Thymus (tissue), 14 donors: Measurements from ENCODE around the gene LEMD1. TPM values are rescaled to one million over a fixed set of nuclear protein-coding genes. Genes with fewer than 3 reads are reported as not detected.

Experiments used
- DNase-seq, 9 donors: peaks; one replicate each; pipeline ENCODE4 v3.0.0-alpha.2; 2013; ENCODE audit warnings: low spot score in 9 of 9, low read depth in 6 of 9, missing footprints in 1 of 9
- H3K27ac ChIP-seq, 2 donors: one replicate each; pipeline ENCODE4 v1.5.1; 2013; ENCODE audit warnings: control low read depth in 1 of 2, low read depth in 1 of 2, low read length in 1 of 2, mild to moderate bottlenecking in 1 of 2, moderate library complexity in 1 of 2
- H3K27me3 ChIP-seq, 2 donors: one replicate each; pipeline ENCODE4 v1.5.1; 2013; ENCODE audit warnings: low read length in 1 of 2; ENCODE audit not compliant: control insufficient read depth in 2 of 2, insufficient read depth in 1 of 2
- H3K36me3 ChIP-seq, 2 donors: one replicate each; pipeline ENCODE4 v1.5.1; 2013; ENCODE audit warnings: low read length in 1 of 2, mild to moderate bottlenecking in 1 of 2, moderate library complexity in 1 of 2; ENCODE audit not compliant: control insufficient read depth in 2 of 2, insufficient read depth in 2 of 2
- H3K4me1 ChIP-seq, 2 donors: one replicate each; pipeline ENCODE4 v1.5.1; 2013; ENCODE audit warnings: low read length in 2 of 2; ENCODE audit not compliant: control insufficient read depth in 2 of 2, insufficient read depth in 2 of 2
- H3K4me3 ChIP-seq, 2 donors: one replicate each; pipeline ENCODE4 v1.5.1; 2013; ENCODE audit warnings: low read length in 2 of 2, control low read depth in 1 of 2, mild to moderate bottlenecking in 1 of 2
- H3K9me3 ChIP-seq, 2 donors: one replicate each; pipeline ENCODE4 v1.5.1; 2013; ENCODE audit warnings: low read length in 1 of 2, mild to moderate bottlenecking in 1 of 2; ENCODE audit not compliant: control insufficient read depth in 2 of 2, insufficient read depth in 1 of 2
- WGBS: extraction: QIAGEN DNeasy Blood & Tissue Kit; methylation state at CpG from one replicate; pipeline ENCODE4 v1.1.7; 2013; 5-methylcytosine and 5-hydroxymethylcytosine counted together
- long read RNA-seq, 10 donors: transcript quantifications; one replicate each; lab custom pipeline, GENCODE V29; 2026
- polyA plus RNA-seq: library from polyadenylated mRNA; stranded (reverse); fragments of 200-250 nt; gene quantifications from one replicate; pipeline ENCODE4 v1.2.3, GENCODE V29; 2013
- total RNA-seq: library from RNA; stranded (reverse); fragments of 120-200 nt; gene quantifications from one replicate; pipeline ENCODE4 v1.2.4, GENCODE V29; 2013
- donor health status: healthy.

LEMD1 gene, protein sequence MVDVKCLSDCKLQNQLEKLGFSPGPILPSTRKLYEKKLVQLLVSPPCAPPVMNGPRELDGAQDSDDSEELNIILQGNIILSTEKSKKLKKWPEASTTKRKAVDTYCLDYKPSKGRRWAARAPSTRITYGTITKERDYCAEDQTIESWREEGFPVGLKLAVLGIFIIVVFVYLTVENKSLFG
- total RNA-seq = 0.24 TPM
- polyA plus RNA-seq = 0.66 TPM
- long read RNA-seq, donor 1 = 0 reads
- long read RNA-seq, donor 2 = 0 reads
- long read RNA-seq, donor 3 = 0 reads
- long read RNA-seq, donor 4 = 0 reads
- long read RNA-seq, donor 5, partial matches to known transcripts = 0 of 1 reads
- long read RNA-seq, donor 5, other reads (novel, unspliced or antisense) = 0 of 1 reads
- long read RNA-seq, donor 6 = 0 reads
- long read RNA-seq, donor 7 = 0 reads
- long read RNA-seq, donor 8 = 0 reads
- long read RNA-seq, donor 9 = 0 reads
- long read RNA-seq, donor 10 = 0 reads

GRCh38 chr1:205421798-205422197 lies at the start of gene LEMD1:
LEMD1 (minus strand) TSS chr1:205422056; CDS start chr1:205420536, 1,520 bp downstream.
- no peak for DNase-seq
- Histone ChIP-seq H3K36me3 (no peaks in the 10 kb centered on the region), H3K27ac (no peak within 1 kb of the TSS), H3K4me3 (no peak within 1 kb of the TSS), H3K27me3 (peaks cover 0 to 55% of the 10 kb centered on the region in 2 donors), H3K4me1 (no peaks in the 10 kb centered on the region), H3K9me3 (no peaks in the 10 kb centered on the region)
- 89% methylated on average over 2 of the region's 2 CpGs for WGBS

GRCh38 chr1:205470131-205470530 lies 48.3 kb upstream of the LEMD1 start:
- 92% methylated on average over 6 of the region's 6 CpGs for whole genome bisulfite sequencing
- Histone ChIP-seq H3K9me3 (peaks cover 0 to 2% of the 10 kb centered on the region in 2 donors), H3K4me3 (no peak overlapping the region), H3K36me3 (no peaks in the 10 kb centered on the region), H3K4me1 (no peaks in the 10 kb centered on the region), H3K27me3 (peaks cover 0 to 35% of the 10 kb centered on the region in 2 donors), H3K27ac (no peak overlapping the region)
- no peak for DNase-seq

- Histone ChIP-seq H3K4me1 (no peaks in the 10 kb centered on the region), H3K9me3 (no peaks in the 10 kb centered on the region), H3K36me3 (no peaks in the 10 kb centered on the region), H3K27me3 (peaks cover 0 to 34% of the 10 kb centered on the region in 2 donors), H3K27ac (no peak overlapping the region), H3K4me3 (no peak overlapping the region)
- WGBS = 64% methylated on average over 7 of the region's 7 CpGs
- DNase-seq = no peak
These were observed 44.9 kb upstream of the LEMD1 start for GRCh38 chr1:205466595-205467220.

DNA sequence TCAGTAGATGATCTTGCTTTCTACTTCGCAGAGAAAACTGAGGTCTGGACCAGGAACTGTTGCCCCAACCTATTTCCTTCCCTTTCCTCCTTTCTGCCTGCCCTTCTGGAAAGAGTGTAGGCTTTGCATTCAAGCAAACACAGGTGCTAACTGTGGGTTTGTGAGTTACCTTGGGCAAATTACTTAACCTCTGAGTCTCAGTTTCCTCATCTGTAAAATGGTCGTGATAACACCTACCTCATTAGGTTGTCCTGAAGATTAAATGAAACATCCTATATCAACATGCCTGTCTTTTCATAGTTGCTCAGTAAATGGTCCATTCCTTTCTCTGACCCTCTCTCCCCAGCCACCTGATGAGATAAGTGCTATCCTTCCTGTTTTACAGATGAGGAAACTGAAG lies 43.5 kb upstream of the LEMD1 start:
- H3K4me3 ChIP-seq = no peak overlapping the region
- no peak for DNase-seq
- no peaks in the 10 kb centered on the region for H3K4me1 ChIP-seq
- H3K9me3 ChIP-seq = no peaks in the 10 kb centered on the region
- no peaks in the 10 kb centered on the region for H3K36me3 ChIP-seq
- no peak overlapping the region for H3K27ac ChIP-seq
- 62% methylated on average over 2 of the region's 2 CpGs for WGBS
- peaks cover 0 to 34% of the 10 kb centered on the region in 2 donors for H3K27me3 ChIP-seq

DNA sequence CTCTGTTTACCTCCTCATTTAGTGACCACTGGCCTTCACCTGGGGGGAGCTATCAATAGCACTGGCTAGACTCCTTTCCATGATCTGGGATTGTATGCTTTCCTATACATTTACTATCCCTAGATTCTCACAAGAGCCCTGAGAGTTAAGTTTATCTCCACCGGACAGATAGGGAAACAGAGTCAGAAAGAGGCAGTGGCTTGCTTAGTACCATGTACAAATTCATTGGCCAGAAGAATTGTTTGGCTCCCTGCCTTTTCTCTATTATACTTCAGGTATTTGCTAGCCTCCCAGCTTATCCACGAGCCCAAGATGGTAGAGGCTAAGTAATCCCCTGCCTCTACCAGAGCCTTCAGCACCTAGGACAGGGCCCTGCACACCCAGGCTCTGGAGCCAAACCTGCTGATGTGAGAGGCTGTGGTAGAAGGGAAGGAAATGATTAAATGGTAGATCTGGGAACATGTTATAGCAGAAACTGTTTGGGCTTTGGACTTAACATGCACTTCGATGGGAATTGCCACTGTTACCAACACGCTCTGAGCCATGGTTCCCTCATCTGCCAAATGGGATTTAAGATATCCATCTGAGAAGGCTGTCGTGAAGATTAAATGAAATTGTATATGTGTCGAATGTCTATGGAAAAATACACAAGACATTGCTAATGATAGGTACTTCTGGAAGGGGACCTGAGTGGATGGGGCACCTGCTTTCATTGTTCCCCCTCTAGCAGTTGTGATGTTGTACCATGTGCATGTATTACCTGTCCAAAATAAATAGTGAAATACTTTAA lies 37.1 kb upstream of the LEMD1 start:
- peaks cover 52 to 72% of the 10 kb centered on the region in 2 donors for H3K27me3 ChIP-seq
- no peaks in the 10 kb centered on the region for H3K36me3 ChIP-seq
- peaks cover 0 to 10% of the 10 kb centered on the region in 2 donors for H3K4me1 ChIP-seq
- 60% methylated on average over 6 of the region's 6 CpGs for WGBS
- H3K9me3 ChIP-seq = no peaks in the 10 kb centered on the region
- no peak overlapping the region for H3K27ac ChIP-seq
- DNase-seq = peak in 5 of 9 donors; percentile 10 to 59 (median 26)
- no peak overlapping the region for H3K4me3 ChIP-seq

GRCh38 chr1:205456868-205457745 lies 35.3 kb upstream of the LEMD1 start:
- peak overlapping the region in 1 of 2 donors; percentile 29 for H3K4me3 ChIP-seq
- 2% methylated on average over 73 of the region's 74 CpGs for whole genome bisulfite sequencing
- H3K4me1 ChIP-seq = peaks cover 0 to 10% of the 10 kb centered on the region in 2 donors
- H3K36me3 ChIP-seq = no peaks in the 10 kb centered on the region
- H3K9me3 ChIP-seq = no peaks in the 10 kb centered on the region
- no peak overlapping the region for H3K27ac ChIP-seq
- DNase-seq = no peak
- H3K27me3 ChIP-seq = peaks cover 57 to 82% of the 10 kb centered on the region in 2 donors

DNA sequence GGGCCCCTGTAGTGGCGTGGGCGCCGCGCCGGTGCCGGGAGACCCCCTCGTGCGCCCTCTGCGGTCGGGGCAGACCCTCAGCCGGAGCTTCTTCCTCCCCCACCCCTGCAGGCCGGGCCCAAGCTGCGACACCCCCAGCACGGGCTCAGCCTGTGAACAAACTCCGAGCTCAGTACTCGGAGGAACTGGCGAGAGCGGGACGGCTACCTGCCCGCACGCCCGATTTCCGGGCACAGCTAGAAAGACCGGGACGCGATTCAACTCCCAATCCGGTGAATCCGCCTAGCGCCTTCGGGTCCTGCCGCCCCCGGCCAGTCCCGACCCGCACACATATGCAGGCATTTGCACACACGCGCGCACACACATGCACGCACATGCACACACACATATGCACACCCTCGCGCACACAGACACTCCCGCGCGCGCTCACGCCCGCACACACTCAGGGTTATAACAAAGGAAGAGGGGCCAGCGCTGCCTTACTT lies 34.6 kb upstream of the LEMD1 start:
- H3K27me3 ChIP-seq = peaks cover 59 to 88% of the 10 kb centered on the region in 2 donors
- H3K4me3 ChIP-seq = peak overlapping the region in 1 of 2 donors; percentile 29
- no peaks in the 10 kb centered on the region for H3K9me3 ChIP-seq
- WGBS = 2% methylated on average over 47 of the region's 47 CpGs
- H3K36me3 ChIP-seq = no peaks in the 10 kb centered on the region
- peaks cover 0 to 10% of the 10 kb centered on the region in 2 donors for H3K4me1 ChIP-seq
- DNase-seq = no peak
- no peak overlapping the region for H3K27ac ChIP-seq
